ENCODE results near the gene CDC16.

The CDC16 gene

GRCh38 chr13:114264886-114265611, 30.4 kb downstream of the CDC16 start:
- TF ChIP-seq ZNF514 (tag by site-specific recombination; IDR thresholded peaks at IDR 0.05) (no peak), ZNF837 (tag by site-specific recombination; IDR thresholded peaks at IDR 0.05) (no peak), ZNF585B (tag by site-specific recombination; IDR thresholded peaks at IDR 0.05) (no peak), ZNF366 (tag by site-specific recombination; conservative IDR thresholded peaks at IDR 0.05) (no peak), GLI2 (tag by site-specific recombination; IDR thresholded peaks at IDR 0.05; ENCODE audit: borderline replicate concordance, low read depth) (no peak), GFI1B (tag by site-specific recombination; IDR thresholded peaks at IDR 0.05) (no peak), ZIC2 (tag by site-specific recombination; IDR thresholded peaks at IDR 0.05) (no peak), ATF2 (tag by site-specific recombination; IDR thresholded peaks at IDR 0.05; ENCODE audit: low read depth) (no peak), ZNF426 (tag by site-specific recombination; IDR thresholded peaks at IDR 0.05) (no peak), BCL11B (tag by site-specific recombination; IDR thresholded peaks at IDR 0.05; ENCODE audit: low read depth) (no peak)
- POLR2A ChIA-PET: no interaction called here
- H3K27ac ChIP-seq (ENCODE audit: extremely low read depth, low read depth, low read length): no peak overlapping the region
- CTCF ChIA-PET: interaction anchor here (0.9 kb wide), 1 partner anchor 15 kb away, joined by 3 read pairs; no protein-coding TSS in a partner anchor
- peaks cover 44 to 92% of the 10 kb centered on the region in 2 experiments for H3K36me3 ChIP-seq (ENCODE audit: control insufficient read depth in 2 of 2, insufficient read depth in 1 of 2, low read length in 2 of 2)
- H3K9me3 ChIP-seq (ENCODE audit: control insufficient read depth, insufficient read depth, low read depth, low read length): no peaks in the 10 kb centered on the region
- H3K4me3 ChIP-seq (ENCODE audit: low read depth, low read length): no peak overlapping the region
- H3K4me1 ChIP-seq (ENCODE audit: control insufficient read depth, insufficient read depth, low read length): no peaks in the 10 kb centered on the region

GRCh38 chr13:114266241-114266640, 31.5 kb downstream of the CDC16 start:
- no peak overlapping the region for H3K4me3 ChIP-seq (ENCODE audit: low read depth, low read length)
- no peak overlapping the region for H3K27ac ChIP-seq (ENCODE audit: extremely low read depth, low read depth, low read length)
- H3K4me1 ChIP-seq (ENCODE audit: control insufficient read depth, insufficient read depth, low read length): no peaks in the 10 kb centered on the region
- peaks cover 44 to 86% of the 10 kb centered on the region in 2 experiments for H3K36me3 ChIP-seq (ENCODE audit: control insufficient read depth in 2 of 2, insufficient read depth in 1 of 2, low read length in 2 of 2)
- POLR2A ChIA-PET: no interaction called here
- TF ChIP-seq SALL2 (tag by site-specific recombination; IDR thresholded peaks at IDR 0.05; ENCODE audit: borderline replicate concordance) (no peak), ZNF558 (tag by site-specific recombination; IDR thresholded peaks at IDR 0.05) (no peak), ZFP41 (tag by site-specific recombination; IDR thresholded peaks at IDR 0.05; ENCODE audit: borderline replicate concordance) (no peak), PRDM1 (tag by site-specific recombination; IDR thresholded peaks at IDR 0.05) (no peak), PRDM4 (tag by site-specific recombination; IDR thresholded peaks at IDR 0.05) (no peak), ZBTB8A (tag by site-specific recombination; IDR thresholded peaks at IDR 0.05) (no peak), ZNF704 (tag by site-specific recombination; IDR thresholded peaks at IDR 0.05) (no peak), ZNF521 (tag by site-specific recombination; IDR thresholded peaks at IDR 0.05) (no peak), ZNF580 (tag by site-specific recombination; IDR thresholded peaks at IDR 0.05) (no peak), KLF16 (tag by site-specific recombination; IDR thresholded peaks at IDR 0.05) (no peak), ZNF660 (tag by site-specific recombination; IDR thresholded peaks at IDR 0.05) (no peak), ZNF645 (tag by site-specific recombination; IDR thresholded peaks at IDR 0.05) (no peak)
- CTCF ChIA-PET: no interaction called here
- no peaks in the 10 kb centered on the region for H3K9me3 ChIP-seq (ENCODE audit: control insufficient read depth, insufficient read depth, low read depth, low read length)
